Thymus (tissue), 11 donors: Measurements from ENCODE around the gene SHROOM2. TPM values are rescaled to one million over a fixed set of nuclear protein-coding genes. Genes with fewer than 3 reads are reported as not detected.
"Not testable (repeated sequence)": the region's sequence is repeated elsewhere in the genome, so short reads cannot be mapped to it uniquely, and the experiment has no call there.

Experiments used
- DNase-seq, 9 donors: peaks; one replicate each; pipeline ENCODE4 v3.0.0-alpha.2; 2013; ENCODE audit warnings: low spot score in 9 of 9, low read depth in 6 of 9, missing footprints in 1 of 9
- H3K27ac ChIP-seq, 2 donors: one replicate each; pipeline ENCODE4 v1.5.1; 2013; ENCODE audit warnings: control low read depth in 1 of 2, low read depth in 1 of 2, low read length in 1 of 2, mild to moderate bottlenecking in 1 of 2, moderate library complexity in 1 of 2
- H3K27me3 ChIP-seq, 2 donors: one replicate each; pipeline ENCODE4 v1.5.1; 2013; ENCODE audit warnings: low read length in 1 of 2; ENCODE audit not compliant: control insufficient read depth in 2 of 2, insufficient read depth in 1 of 2
- H3K36me3 ChIP-seq, 2 donors: one replicate each; pipeline ENCODE4 v1.5.1; 2013; ENCODE audit warnings: low read length in 1 of 2, mild to moderate bottlenecking in 1 of 2, moderate library complexity in 1 of 2; ENCODE audit not compliant: control insufficient read depth in 2 of 2, insufficient read depth in 2 of 2
- H3K4me1 ChIP-seq, 2 donors: one replicate each; pipeline ENCODE4 v1.5.1; 2013; ENCODE audit warnings: low read length in 2 of 2; ENCODE audit not compliant: control insufficient read depth in 2 of 2, insufficient read depth in 2 of 2
- H3K4me3 ChIP-seq, 2 donors: one replicate each; pipeline ENCODE4 v1.5.1; 2013; ENCODE audit warnings: low read length in 2 of 2, control low read depth in 1 of 2, mild to moderate bottlenecking in 1 of 2
- H3K9me3 ChIP-seq, 2 donors: one replicate each; pipeline ENCODE4 v1.5.1; 2013; ENCODE audit warnings: low read length in 1 of 2, mild to moderate bottlenecking in 1 of 2; ENCODE audit not compliant: control insufficient read depth in 2 of 2, insufficient read depth in 1 of 2
- WGBS: extraction: QIAGEN DNeasy Blood & Tissue Kit; methylation state at CpG from one replicate; pipeline ENCODE4 v1.1.7; 2013; 5-methylcytosine and 5-hydroxymethylcytosine counted together
- polyA plus RNA-seq: library from polyadenylated mRNA; stranded (reverse); fragments of 200-250 nt; gene quantifications from one replicate; pipeline ENCODE4 v1.2.3, GENCODE V29; 2013
- total RNA-seq: library from RNA; stranded (reverse); fragments of 120-200 nt; gene quantifications from one replicate; pipeline ENCODE4 v1.2.4, GENCODE V29; 2013
- donor health status: healthy.

SHROOM2 gene
- total and polyA plus RNA-seq, 2 donors, result 2.3 to 4.6 TPM

- 47% methylated on average over 11 of the region's 11 CpGs for WGBS
- no peak overlapping the region for H3K4me3 ChIP-seq
- peaks cover 0 to 13% of the 10 kb centered on the region in 2 donors for H3K9me3 ChIP-seq
- no peak overlapping the region for H3K27ac ChIP-seq
- no peaks in the 10 kb centered on the region for H3K36me3 ChIP-seq
- no peak for DNase-seq
- H3K27me3 ChIP-seq, result peaks cover 0 to 4% of the 10 kb centered on the region in 2 donors
- H3K4me1 ChIP-seq, result no peaks in the 10 kb centered on the region
These were observed 37.0 kb upstream of the SHROOM2 start for GRCh38 chrX:9749146-9749692.

GRCh38 chrX:9757366-9757765 lies 28.9 kb upstream of the SHROOM2 start:
- Histone ChIP-seq H3K27me3 (peaks cover 0 to 2% of the 10 kb centered on the region in 2 donors), H3K4me3 (no peak overlapping the region), H3K9me3 (no peaks in the 10 kb centered on the region), H3K27ac (no peak overlapping the region), H3K36me3 (no peaks in the 10 kb centered on the region), H3K4me1 (no peaks in the 10 kb centered on the region)
- no peak for DNase-seq
- 95% methylated on average over 7 of the region's 7 CpGs for WGBS

DNA sequence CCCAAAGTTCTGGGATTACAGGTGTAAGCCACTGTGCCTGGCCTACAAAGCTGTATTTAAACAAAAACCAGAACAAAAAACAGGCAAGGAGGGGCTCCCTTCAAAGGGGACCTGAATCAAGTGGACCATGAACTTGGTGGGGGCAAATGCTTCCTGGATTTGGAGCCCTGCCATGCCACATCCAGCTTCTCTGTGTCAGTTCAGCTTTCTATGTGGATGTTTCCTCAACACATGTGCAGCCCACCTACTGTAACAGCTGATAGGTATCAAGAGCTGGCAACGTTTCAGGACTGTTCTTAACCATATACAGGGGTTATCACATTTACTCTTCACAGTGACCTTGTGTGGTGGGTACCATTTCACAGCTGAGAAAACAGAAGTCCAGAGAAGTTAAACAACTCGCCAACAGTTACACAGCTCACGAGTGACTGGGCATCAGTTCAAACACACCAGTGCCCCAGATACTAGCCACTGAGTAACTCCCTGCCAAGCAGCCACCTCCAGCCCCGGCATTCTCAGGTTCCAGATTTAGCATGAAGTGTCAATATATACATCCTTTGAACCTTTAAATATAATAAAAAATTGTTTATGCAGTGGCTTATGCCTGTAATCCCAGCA lies 28.1 kb upstream of the SHROOM2 start:
- peaks cover 0 to 5% of the 10 kb centered on the region in 2 donors for H3K27me3 ChIP-seq
- WGBS, result 51% methylated on average over 4 of the region's 4 CpGs

DNA sequence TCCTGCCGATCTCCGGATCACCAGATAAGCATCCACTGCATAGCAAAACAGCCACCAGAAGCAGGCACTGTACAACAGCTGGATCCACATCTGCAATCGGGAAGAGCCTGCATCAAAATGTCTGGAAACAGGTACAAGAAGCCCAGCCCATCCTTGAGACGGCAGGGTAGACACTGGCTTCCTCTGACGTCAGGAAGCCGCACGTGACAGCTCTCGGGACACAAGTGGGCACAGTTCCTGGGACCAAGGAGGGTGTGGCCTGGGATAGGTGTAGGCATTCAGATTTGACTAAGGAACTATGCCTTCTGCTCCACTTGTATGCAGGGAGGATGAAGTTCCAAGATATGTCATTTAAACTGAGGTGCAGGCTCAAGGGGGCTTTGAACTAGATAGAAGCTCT lies 26.9 kb upstream of the SHROOM2 start:
- Histone ChIP-seq H3K9me3 (no peaks in the 10 kb centered on the region), H3K36me3 (no peaks in the 10 kb centered on the region), H3K27me3 (peaks cover 0 to 9% of the 10 kb centered on the region in 2 donors), H3K27ac (no peak overlapping the region), H3K4me1 (no peaks in the 10 kb centered on the region), H3K4me3 (no peak overlapping the region)
- WGBS, result 93% methylated on average over 8 of the region's 8 CpGs
- no peak for DNase-seq

More for the DNA sequence above, 28.1 kb upstream of the SHROOM2 start:
- DNase-seq, result no peak
- H3K36me3 ChIP-seq, result no peaks in the 10 kb centered on the region
- H3K4me3 ChIP-seq, result no peak overlapping the region
- H3K9me3 ChIP-seq, result no peaks in the 10 kb centered on the region
- H3K27ac ChIP-seq, result no peak overlapping the region
- H3K4me1 ChIP-seq, result no peaks in the 10 kb centered on the region

DNA sequence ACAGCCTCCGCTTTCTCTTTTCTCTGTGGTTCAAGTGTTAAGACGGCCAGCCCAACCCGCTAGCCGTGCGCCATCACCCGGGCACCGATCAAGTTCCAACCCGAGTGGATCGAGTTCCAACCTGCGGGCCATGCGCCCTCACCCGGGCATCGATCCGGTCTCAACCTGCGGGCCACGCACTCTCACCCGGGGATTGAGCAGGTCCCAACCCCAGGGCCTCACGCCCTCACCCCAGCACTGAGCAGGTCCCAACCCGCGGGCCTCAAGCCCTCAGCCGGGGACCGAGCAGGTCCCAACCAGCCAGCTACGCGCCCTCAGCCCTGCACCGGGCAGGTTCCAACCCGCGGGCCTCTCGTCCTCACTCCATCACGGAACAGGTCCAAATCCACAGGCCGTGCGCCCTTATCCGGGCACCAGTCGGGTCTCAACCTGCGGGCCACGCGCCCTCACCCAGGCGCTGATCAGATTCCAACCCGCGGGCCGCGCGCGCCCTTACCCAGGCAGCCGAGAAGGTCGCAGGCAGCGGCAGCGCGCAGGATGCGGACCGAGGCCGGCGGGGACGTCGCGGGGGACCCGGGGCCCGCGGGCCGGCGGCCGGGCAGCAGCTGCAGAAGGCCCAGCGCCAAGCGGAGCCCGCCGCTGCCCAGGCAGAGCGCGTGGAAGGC lies 21.0 kb upstream of the SHROOM2 start:
- peaks cover 12 to 33% of the 10 kb centered on the region in 2 donors for H3K27me3 ChIP-seq
- no peak overlapping the region for H3K27ac ChIP-seq
- DNase-seq, result no peak
- 11% methylated on average over 67 of the region's 67 CpGs for WGBS
- H3K36me3 ChIP-seq, result no peaks in the 10 kb centered on the region
- no peaks in the 10 kb centered on the region for H3K4me1 ChIP-seq
- peaks cover 0 to 4% of the 10 kb centered on the region in 2 donors for H3K9me3 ChIP-seq
- H3K4me3 ChIP-seq, result no peak overlapping the region

DNA sequence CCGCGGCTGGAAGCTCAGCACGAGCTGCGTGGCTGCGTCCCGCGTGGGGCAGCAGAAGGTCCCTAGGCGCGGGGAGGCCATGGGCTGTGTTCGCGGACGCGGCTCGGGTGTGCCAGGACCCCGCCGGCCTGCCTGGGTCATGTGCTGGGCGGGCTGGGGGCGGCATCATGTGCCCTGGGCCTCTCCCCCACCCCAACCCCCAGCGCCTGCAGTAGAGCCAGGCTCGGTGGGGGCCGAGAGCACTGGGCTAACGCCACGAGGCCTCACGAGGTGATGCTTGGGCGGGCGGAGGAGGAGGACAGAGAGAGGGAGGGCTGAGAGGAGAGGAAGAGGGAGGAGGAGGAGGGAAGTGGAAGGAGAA lies 20.5 kb upstream of the SHROOM2 start, which contains the start of gene GPR143:
TSS of gene GPR143 (minus strand) at position 111 of the 361 bp plus-strand sequence. CDS start at position 81, 30 bp downstream.
- 17% methylated on average over 26 of the region's 26 CpGs for WGBS
- Histone ChIP-seq H3K9me3 (peaks cover 0 to 4% of the 10 kb centered on the region in 2 donors), H3K27me3 (peaks cover 12 to 33% of the 10 kb centered on the region in 2 donors), H3K4me3 (no peak within 1 kb of the TSS), H3K27ac (no peak within 1 kb of the TSS), H3K4me1 (no peaks in the 10 kb centered on the region), H3K36me3 (no peaks in the 10 kb centered on the region)
- no peak for DNase-seq

- Histone ChIP-seq H3K27me3 (peaks cover 12 to 33% of the 10 kb centered on the region in 2 donors), H3K36me3 (no peaks in the 10 kb centered on the region)
- WGBS, result 22% methylated on average over 6 of the region's 6 CpGs
These were observed 18.9 kb upstream of the SHROOM2 start for GRCh38 chrX:9767375-9767774.

DNA sequence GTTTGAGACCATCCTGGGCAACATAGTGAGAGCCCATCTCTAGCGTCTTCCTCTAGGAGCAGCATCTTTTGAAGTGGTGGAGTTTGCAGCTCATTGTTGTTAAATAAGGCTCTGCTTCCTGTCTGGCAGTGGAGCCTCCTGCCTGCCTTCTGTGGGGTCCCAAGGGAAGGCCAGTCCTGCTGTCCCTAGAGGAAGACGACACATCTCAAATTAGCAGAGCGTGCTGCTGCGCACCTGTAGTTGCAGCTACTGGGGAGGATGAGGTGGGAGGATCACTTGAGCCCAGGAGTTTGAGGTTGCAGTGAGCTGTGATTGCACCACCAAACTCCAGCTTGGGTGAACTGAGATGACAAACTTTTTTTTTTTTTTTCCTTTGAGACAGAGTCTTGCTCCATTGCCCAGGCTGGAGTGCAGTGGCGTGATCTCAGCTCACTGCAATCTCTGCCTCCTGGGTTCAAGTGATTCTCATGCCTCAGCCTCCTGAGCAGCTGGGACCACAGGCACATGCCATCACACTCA lies 17.8 kb upstream of the SHROOM2 start:
- H3K36me3 ChIP-seq, H3K4me3 ChIP-seq, H3K4me1 ChIP-seq, DNase-seq, H3K9me3 ChIP-seq, H3K27ac ChIP-seq: not testable (repeated sequence)
- peaks cover 12 to 28% of the 10 kb centered on the region in 2 donors for H3K27me3 ChIP-seq
- 78% methylated on average over 5 of the region's 5 CpGs for WGBS

More at GRCh38 chrX:9767375-9767774, 18.9 kb upstream of the SHROOM2 start:
- Histone ChIP-seq H3K4me3 (no peak overlapping the region), H3K9me3 (peaks cover 0 to 4% of the 10 kb centered on the region in 2 donors), H3K4me1 (no peaks in the 10 kb centered on the region), H3K27ac (no peak overlapping the region)
- DNase-seq, result peak in 2 of 9 donors; percentile 5 to 35

- no peaks in the 10 kb centered on the region for H3K4me1 ChIP-seq
- peaks cover 0 to under 1% of the 10 kb centered on the region in 2 donors for H3K9me3 ChIP-seq
- no peaks in the 10 kb centered on the region for H3K36me3 ChIP-seq
- H3K4me3 ChIP-seq, result no peak overlapping the region
- no peak overlapping the region for H3K27ac ChIP-seq
- no peak for DNase-seq
- 57% methylated on average over 1 of the region's 1 CpG for WGBS
- H3K27me3 ChIP-seq, result peaks cover 8 to 23% of the 10 kb centered on the region in 2 donors
These were observed 15.9 kb upstream of the SHROOM2 start for GRCh38 chrX:9770319-9770718.
